HEK293 (cell line): ENCODE data around the gene FZD2.

ENCODE experiments used
- FEZF1 ChIP-seq: fragments of 450-650 bp; formaldehyde crosslinking; IDR thresholded peaks from 2 replicates; pipeline ENCODE4 v1.5.1; 2016; ENCODE audit warnings: missing biosample characterization, missing genetic modification characterization
- KLF10 ChIP-seq: fragments of 450-650 bp; IDR thresholded peaks from 2 replicates; pipeline ENCODE4 v1.5.1; 2018; ENCODE audit warnings: missing biosample characterization, mild to moderate bottlenecking, missing genetic modification characterization
- SP3 ChIP-seq: fragments of 450-650 bp; formaldehyde crosslinking; IDR thresholded peaks from 2 replicates; pipeline ENCODE4 v1.5.1; 2016; ENCODE audit warnings: missing biosample characterization, missing genetic modification characterization
- TCF7L2 ChIP-seq: IDR thresholded peaks from 2 replicates; pipeline ENCODE4 v1.6.1; 2011; ENCODE audit warnings: low read depth, mild to moderate bottlenecking, inconsistent platforms, low read length, moderate library complexity, borderline replicate concordance
- ZBTB49 ChIP-seq: fragments of 450-650 bp; formaldehyde crosslinking; IDR thresholded peaks from 2 replicates; pipeline ENCODE4 v1.5.1; 2016; ENCODE audit warnings: missing biosample characterization, missing genetic modification characterization, low read depth
- ZEB2 ChIP-seq: fragments of 450-650 bp; formaldehyde crosslinking; IDR thresholded peaks from 2 replicates; pipeline ENCODE4 v1.5.1; 2016; ENCODE audit warnings: missing biosample characterization, missing genetic modification characterization
- ZNF280C ChIP-seq: fragments of 450-650 bp; formaldehyde crosslinking; IDR thresholded peaks from 2 replicates; pipeline ENCODE4 v1.5.1; 2016; ENCODE audit warnings: missing biosample characterization, missing genetic modification characterization
- ZNF280D ChIP-seq: fragments of 450-650 bp; formaldehyde crosslinking; IDR thresholded peaks from 2 replicates; pipeline ENCODE4 v1.5.1; 2016; ENCODE audit warnings: missing biosample characterization, missing genetic modification characterization
- ZNF366 ChIP-seq: fragments of 450-650 bp; formaldehyde crosslinking; conservative IDR thresholded peaks from 2 replicates; pipeline ENCODE4 v1.5.1; 2016; ENCODE audit warnings: missing biosample characterization, missing genetic modification characterization
- ZNF391 ChIP-seq: fragments of 450-650 bp; formaldehyde crosslinking; IDR thresholded peaks from 2 replicates; pipeline ENCODE4 v1.5.1; 2016; ENCODE audit warnings: low read depth, missing biosample characterization, missing genetic modification characterization, borderline replicate concordance
- ZNF398 ChIP-seq: fragments of 450-650 bp; formaldehyde crosslinking; IDR thresholded peaks from 2 replicates; pipeline ENCODE4 v1.5.1; 2017; ENCODE audit warnings: missing biosample characterization, missing genetic modification characterization
- ZNF473 ChIP-seq: fragments of 450-650 bp; formaldehyde crosslinking; IDR thresholded peaks from 2 replicates; pipeline ENCODE4 v1.5.1; 2017; ENCODE audit warnings: missing biosample characterization, missing genetic modification characterization
- ZNF488 ChIP-seq: fragments of 450-650 bp; formaldehyde crosslinking; IDR thresholded peaks from 2 replicates; pipeline ENCODE4 v1.5.1; 2016; ENCODE audit warnings: missing biosample characterization, missing genetic modification characterization
- ZNF501 ChIP-seq: fragments of 450-650 bp; formaldehyde crosslinking; IDR thresholded peaks from 2 replicates; pipeline ENCODE4 v1.5.1; 2016; ENCODE audit warnings: missing biosample characterization, missing genetic modification characterization
- ZNF571 ChIP-seq: fragments of 450-650 bp; formaldehyde crosslinking; IDR thresholded peaks from 2 replicates; pipeline ENCODE4 v1.5.0; 2017; ENCODE audit warnings: missing biosample characterization, missing genetic modification characterization
- ZNF626 ChIP-seq: fragments of 450-650 bp; sonication (Bioruptor Pico); formaldehyde crosslinking; IDR thresholded peaks from 2 replicates; pipeline ENCODE4 v1.5.1; 2018; ENCODE audit warnings: missing biosample characterization, missing genetic modification characterization, inconsistent platforms
- ZNF747 ChIP-seq: fragments of 450-650 bp; formaldehyde crosslinking; IDR thresholded peaks from 2 replicates; pipeline ENCODE4 v1.5.1; 2016; ENCODE audit warnings: missing biosample characterization, missing genetic modification characterization

Gene FZD2

GRCh38 chr17:44568945-44569858, 11.9 kb downstream of the FZD2 start (continued):
- TF ChIP-seq ZBTB49 (tag by site-specific recombination) (no peak), FEZF1 (no peak), SP3 (no peak), ZNF488 (tag by site-specific recombination) (no peak), ZNF626 (tag by site-specific recombination) (no peak), ZNF366 (tag by site-specific recombination) (0 out of 2 replicates have a peak, but pooled peaks have one; percentile 12), ZNF473 (tag by site-specific recombination) (no peak), ZNF398 (tag by site-specific recombination) (peak; percentile 71), ZNF571 (tag by site-specific recombination) (no peak), ZNF501 (tag by site-specific recombination) (no peak), ZEB2 (tag by site-specific recombination) (no peak), ZNF280D (tag by site-specific recombination) (no peak), ZNF391 (tag by site-specific recombination) (no peak), KLF10 (tag by site-specific recombination) (no peak), ZNF747 (no peak), ZNF280C (no peak), TCF7L2 (no peak)
